Ovary (tissue), 9 donors: ENCODE results near the gene BMPER. TPM values are rescaled to one million over a fixed set of nuclear protein-coding genes. Genes with fewer than 3 reads are reported as not detected.

Experiments used
- DNase-seq, 5 donors: peaks; one replicate each; pipeline ENCODE4 v3.0.0-alpha.2; 2019 to 2020
- H3K27ac ChIP-seq, 2 donors: fragments of 200-600 bp; one replicate each; pipeline versions ENCODE4 v1.5.1 to v1.8.0; 2019 to 2022
- H3K27me3 ChIP-seq: fragments of 200-600 bp; one replicate; pipeline ENCODE4 v1.8.0; 2022
- H3K36me3 ChIP-seq: fragments of 200-600 bp; sonication (generic); one replicate; pipeline ENCODE4 v1.5.1; 2019
- H3K4me1 ChIP-seq: one replicate; pipeline ENCODE4 v1.8.1; 2013; ENCODE audit warnings: mild to moderate bottlenecking, moderate library complexity; ENCODE audit not compliant: insufficient read depth
- H3K4me3 ChIP-seq: fragments of 200-600 bp; sonication (generic); one replicate; pipeline ENCODE4 v1.5.1; 2017
- H3K9me3 ChIP-seq, 2 donors: fragments of 200-600 bp in 1 of 2; sonication (generic) in 1 of 2; one replicate each; pipeline versions ENCODE4 v1.5.1 to v1.8.1; 2013 to 2019; ENCODE audit warnings: mild to moderate bottlenecking in 1 of 2, moderate library complexity in 1 of 2
- EP300 ChIP-seq: sonication (generic); formaldehyde crosslinking; IDR thresholded peaks from one replicate; pipeline ENCODE4 v1.6.1; 2017; ENCODE audit warnings: antibody characterized with exemption
- POLR2A ChIP-seq: fragments of 450-650 bp; IDR thresholded peaks from one replicate; pipeline ENCODE4 v1.6.1; 2017; ENCODE audit warnings: antibody characterized with exemption, mild to moderate bottlenecking, moderate library complexity
- WGBS, 3 donors: extraction: QIAGEN DNeasy Blood & Tissue Kit in 1 of 3; methylation state at CpG; one replicate each; pipeline versions ENCODE4 v1.1.5 to v1.1.7; 2013 to 2017; 5-methylcytosine and 5-hydroxymethylcytosine counted together
- intact Hi-C, 4 donors: fragments of 100-400 bp; cut with DNase I; formaldehyde crosslinking; loops; one replicate each; pipeline versions ENCODE4 v1.11.0 to v1.15.1; 2022 to 2023
- polyA plus RNA-seq, 2 donors: library from polyadenylated mRNA; stranded (reverse); fragments of 200-250 nt in 1 of 2; fragments of 350-450 nt in 1 of 2; fragmentation: Illumina TruSeq in 1 of 2; extraction: RNeasy Lipid Tissue Mini Kit (QIAGEN cat#74804) in 1 of 2; gene quantifications; one replicate each; pipeline ENCODE4 v1.2.3, GENCODE V29; 2013 to 2014
- total RNA-seq, 7 donors: library from RNA; depleted of rRNA in 2 of 7; stranded (reverse); fragments of >200 nt in 2 of 7; fragmentation: NEBNext Ultra II Directional in 3 of 7; extraction: Animal tissue kit (Norgen Biotek cat#: 25700) in 3 of 7; gene quantifications; one replicate each; pipeline versions ENCODE4 v1.1.0 to v1.2.4, GENCODE V29; 2016 to 2023
- TF ChIP-seq, protein P1 (sequence below), 3 donors: fragments of 450-650 bp in 2 of 3; fragments of 200-600 bp in 1 of 3; IDR thresholded peaks; one replicate each; pipeline versions ENCODE4 v1.5.1 to v1.8.0; 2016 to 2022; ENCODE audit warnings: antibody characterized with exemption in 3 of 3, mild to moderate bottlenecking in 1 of 3
- donor health status: DM: no; HTN: no; CAD: no; lungs with moderate emphysema.
- donor health status: DM: no; HTN: no; CAD: no.
- donor health status: Bipolar disorder and iron deficiency.
- donor health status: DM: yes; HTN: yes; CAD: no.
- donor health status: DM: no; HTN: no; CAD: no.
- donor health status: DM: yes; HTN: yes; CAD: no.

BMPER gene
- total and polyA plus RNA-seq, 9 donors, result 2.9 to 15.3 (median 5.4) TPM

DNA sequence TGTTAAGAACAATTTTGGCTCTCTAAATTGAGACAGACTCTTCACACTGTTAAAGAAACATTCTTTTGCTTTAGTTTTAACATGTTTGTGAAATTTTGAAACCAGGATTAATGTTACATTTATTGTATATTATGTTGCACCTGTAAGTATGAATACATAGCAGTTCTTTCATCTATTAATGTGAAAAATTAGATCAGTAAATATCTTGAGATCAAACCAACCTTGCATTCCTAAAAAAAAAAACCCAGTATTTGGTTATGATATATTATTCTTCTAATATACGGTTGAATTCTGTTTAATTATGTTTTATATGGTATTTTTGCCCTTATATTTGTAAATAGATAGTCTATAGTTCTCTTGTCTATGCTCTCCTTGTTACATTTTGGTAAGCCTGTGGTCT lies 219.4 kb downstream of the BMPER start:
- WGBS, 3 donors, result 4 to 74% (median 57%) methylated on average over 1 of the region's 1 CpG
- TF ChIP-seq POLR2A, result no peak
- TF ChIP-seq, protein P1, sequence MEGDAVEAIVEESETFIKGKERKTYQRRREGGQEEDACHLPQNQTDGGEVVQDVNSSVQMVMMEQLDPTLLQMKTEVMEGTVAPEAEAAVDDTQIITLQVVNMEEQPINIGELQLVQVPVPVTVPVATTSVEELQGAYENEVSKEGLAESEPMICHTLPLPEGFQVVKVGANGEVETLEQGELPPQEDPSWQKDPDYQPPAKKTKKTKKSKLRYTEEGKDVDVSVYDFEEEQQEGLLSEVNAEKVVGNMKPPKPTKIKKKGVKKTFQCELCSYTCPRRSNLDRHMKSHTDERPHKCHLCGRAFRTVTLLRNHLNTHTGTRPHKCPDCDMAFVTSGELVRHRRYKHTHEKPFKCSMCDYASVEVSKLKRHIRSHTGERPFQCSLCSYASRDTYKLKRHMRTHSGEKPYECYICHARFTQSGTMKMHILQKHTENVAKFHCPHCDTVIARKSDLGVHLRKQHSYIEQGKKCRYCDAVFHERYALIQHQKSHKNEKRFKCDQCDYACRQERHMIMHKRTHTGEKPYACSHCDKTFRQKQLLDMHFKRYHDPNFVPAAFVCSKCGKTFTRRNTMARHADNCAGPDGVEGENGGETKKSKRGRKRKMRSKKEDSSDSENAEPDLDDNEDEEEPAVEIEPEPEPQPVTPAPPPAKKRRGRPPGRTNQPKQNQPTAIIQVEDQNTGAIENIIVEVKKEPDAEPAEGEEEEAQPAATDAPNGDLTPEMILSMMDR (IDR thresholded peaks at IDR 0.05), result no peak
- TF ChIP-seq EP300, result no peak
- Histone ChIP-seq H3K27me3 (no peaks in the 10 kb centered on the region), H3K4me3 (no peak overlapping the region), H3K27ac (no peak overlapping the region), H3K4me1 (peaks cover 4% of the 10 kb centered on the region), H3K9me3 (no peaks in the 10 kb centered on the region), H3K36me3 (no peaks in the 10 kb centered on the region)
- intact Hi-C loops, result no loop called here
- no peak for DNase-seq

DNA sequence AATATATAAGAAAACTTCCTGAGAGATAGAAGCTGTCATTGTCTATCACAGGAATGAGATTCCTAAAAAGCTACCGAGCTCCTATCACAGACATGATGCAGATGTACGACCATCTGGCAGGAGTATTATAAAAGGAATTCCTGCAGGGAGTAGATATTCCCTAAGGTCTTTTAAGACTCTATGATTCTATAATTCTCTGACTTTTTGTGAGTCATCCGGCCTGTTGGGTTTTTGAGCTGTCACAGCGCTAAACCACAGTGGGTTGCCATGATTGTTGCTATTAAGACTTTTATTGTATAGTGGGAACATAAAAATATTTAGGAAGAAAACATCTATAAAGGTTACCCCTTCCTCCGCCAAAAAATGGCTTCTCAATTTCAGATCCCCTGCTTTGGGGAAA lies 223.4 kb downstream of the BMPER start:
- no peaks in the 10 kb centered on the region for H3K4me1 ChIP-seq
- no peak overlapping the region for H3K27ac ChIP-seq
- DNase-seq, result no peak
- no peak for TF ChIP-seq POLR2A
- TF ChIP-seq, protein P1 (IDR thresholded peaks at IDR 0.05), result no peak
- no peak for TF ChIP-seq EP300
- intact Hi-C loops, result no loop called here
- no peaks in the 10 kb centered on the region for H3K36me3 ChIP-seq
- H3K9me3 ChIP-seq, result no peaks in the 10 kb centered on the region
- WGBS, 3 donors, result 47 to 58% (median 48%) methylated on average over 5 of the region's 5 CpGs
- H3K4me3 ChIP-seq, result no peak overlapping the region
- no peaks in the 10 kb centered on the region for H3K27me3 ChIP-seq

DNA sequence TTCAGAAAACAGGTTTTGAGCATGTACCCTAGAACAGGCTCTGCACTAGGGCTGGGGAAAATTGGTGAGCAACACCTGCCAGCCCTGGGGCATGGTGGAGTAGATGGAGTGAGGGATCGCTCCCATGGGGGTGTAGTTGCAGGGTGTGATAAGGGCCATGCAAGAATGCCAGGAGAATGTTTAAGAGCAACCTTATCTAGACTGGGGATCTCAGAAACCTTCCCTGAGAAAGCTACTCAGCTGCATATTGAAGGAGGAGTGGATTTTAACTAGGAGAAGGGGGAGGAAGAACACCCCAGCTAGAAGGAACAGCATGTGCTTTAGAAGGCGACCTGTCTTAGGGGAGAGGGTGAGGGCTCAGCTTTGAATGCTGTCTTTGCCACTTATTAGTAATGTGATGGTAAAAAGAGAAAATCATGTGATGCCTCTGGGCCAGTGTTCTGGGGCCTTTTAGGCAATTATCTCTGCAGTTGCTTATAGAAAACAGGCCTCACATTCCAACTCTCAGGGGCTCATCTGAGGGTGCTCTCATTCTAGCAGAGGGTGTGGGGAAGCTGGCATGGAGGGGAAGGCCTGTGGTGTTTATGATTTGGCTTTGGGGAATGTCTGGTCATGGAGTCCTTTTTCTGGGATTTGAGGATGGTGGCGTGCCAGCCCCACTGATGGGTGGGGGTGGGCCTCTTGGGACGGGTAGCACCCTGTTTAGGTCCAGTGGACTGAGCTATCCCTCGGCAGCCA lies 225.4 kb downstream of the BMPER start:
- WGBS, 3 donors, result 83 to 85% (median 84%) methylated on average over 5 of the region's 5 CpGs
- TF ChIP-seq POLR2A, result no peak
- TF ChIP-seq EP300, result no peak
- TF ChIP-seq, protein P1 (IDR thresholded peaks at IDR 0.05), result no peak

DNA sequence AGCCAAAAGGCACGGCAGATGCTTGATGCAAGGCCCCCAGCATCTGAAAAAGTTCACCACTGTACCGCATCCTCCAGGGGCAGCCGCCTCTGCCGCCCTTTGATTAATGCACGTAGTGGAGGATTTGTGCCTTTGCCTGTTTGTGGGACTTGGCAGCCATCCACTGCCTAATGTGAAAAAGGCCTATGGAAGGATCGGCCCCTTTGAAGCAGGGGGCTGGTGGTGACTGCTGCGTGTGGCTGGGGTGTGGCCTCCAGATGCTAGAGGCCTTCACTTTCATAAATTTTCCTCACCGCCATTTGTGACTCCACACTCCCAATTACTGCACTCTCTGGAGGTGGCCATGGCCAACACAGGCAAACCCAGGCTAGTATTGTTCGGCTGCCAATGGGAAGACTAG lies 226.0 kb downstream of the BMPER start:
- TF ChIP-seq POLR2A (no peak), EP300 (no peak)
- TF ChIP-seq, protein P1 (IDR thresholded peaks at IDR 0.05), result no peak
- H3K27me3 ChIP-seq, result no peaks in the 10 kb centered on the region
- no peaks in the 10 kb centered on the region for H3K9me3 ChIP-seq
- H3K27ac ChIP-seq, result no peak overlapping the region
- no peaks in the 10 kb centered on the region for H3K36me3 ChIP-seq
- 85 to 88% (median 86%) methylated on average over 9 of the region's 9 CpGs for WGBS, 3 donors
- no peak for DNase-seq
- no peak overlapping the region for H3K4me3 ChIP-seq
- intact Hi-C loops, result no loop called here
- peaks cover 2% of the 10 kb centered on the region for H3K4me1 ChIP-seq

More for the DNA sequence above, 225.4 kb downstream of the BMPER start:
- no peak for DNase-seq
- Histone ChIP-seq H3K36me3 (no peaks in the 10 kb centered on the region), H3K4me1 (no peaks in the 10 kb centered on the region), H3K27ac (no peak overlapping the region), H3K27me3 (no peaks in the 10 kb centered on the region), H3K9me3 (no peaks in the 10 kb centered on the region), H3K4me3 (no peak overlapping the region)
- intact Hi-C loops, result no loop called here
